C4-2B (cell line): Measurements from ENCODE around the gene LRP5.

ENCODE experiments used
- H3K27ac ChIP-seq: fragments of 450-650 bp; 2 replicates; pipeline ENCODE4 v1.5.1; 2017
- ZFX ChIP-seq: fragments of 450-650 bp; IDR thresholded peaks from 2 replicates; pipeline ENCODE4 v1.6.1; 2017
- TF ChIP-seq, protein P1 (sequence below): fragments of 450-650 bp; conservative IDR thresholded peaks from 2 replicates; pipeline ENCODE4 v1.5.1; 2017; ENCODE audit warnings: mild to moderate bottlenecking

LRP5 gene

DNA sequence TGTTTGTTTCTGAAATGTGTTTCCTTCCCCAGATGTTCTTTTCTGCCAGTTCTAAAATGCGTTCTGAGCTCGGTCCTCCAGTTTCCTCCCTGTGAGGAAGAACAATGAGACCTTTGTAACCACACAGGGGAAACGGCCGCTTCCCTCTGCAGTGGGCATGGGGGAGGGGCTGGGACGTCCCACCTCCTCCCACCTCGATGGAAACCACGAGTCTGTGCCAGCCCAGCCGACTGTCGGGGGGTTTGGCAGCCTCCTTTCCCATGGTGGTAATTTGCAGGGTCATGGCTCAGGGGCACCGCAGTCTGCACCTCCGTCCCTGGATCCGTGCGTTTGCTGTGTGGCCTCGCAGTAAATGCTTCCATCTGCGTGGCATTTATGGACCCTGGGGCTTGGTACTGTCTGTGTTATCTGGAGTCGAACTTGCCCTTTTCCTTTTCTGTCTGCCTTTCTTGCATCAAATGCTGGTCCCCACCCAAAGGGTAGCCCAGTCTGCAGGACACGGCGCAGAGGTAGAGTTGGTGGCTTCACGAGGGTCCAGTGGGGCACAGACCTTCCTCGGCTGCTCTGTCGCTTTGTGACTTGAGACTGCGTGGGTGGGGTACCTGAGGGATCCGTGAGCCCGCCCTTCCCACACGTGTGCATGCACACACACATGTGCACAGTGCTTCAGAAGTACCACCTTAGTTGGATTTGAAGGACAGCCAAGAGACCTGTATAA, 16.1 kb downstream of the LRP5 start:
- no peak for TF ChIP-seq ZFX
- TF ChIP-seq, protein P1, sequence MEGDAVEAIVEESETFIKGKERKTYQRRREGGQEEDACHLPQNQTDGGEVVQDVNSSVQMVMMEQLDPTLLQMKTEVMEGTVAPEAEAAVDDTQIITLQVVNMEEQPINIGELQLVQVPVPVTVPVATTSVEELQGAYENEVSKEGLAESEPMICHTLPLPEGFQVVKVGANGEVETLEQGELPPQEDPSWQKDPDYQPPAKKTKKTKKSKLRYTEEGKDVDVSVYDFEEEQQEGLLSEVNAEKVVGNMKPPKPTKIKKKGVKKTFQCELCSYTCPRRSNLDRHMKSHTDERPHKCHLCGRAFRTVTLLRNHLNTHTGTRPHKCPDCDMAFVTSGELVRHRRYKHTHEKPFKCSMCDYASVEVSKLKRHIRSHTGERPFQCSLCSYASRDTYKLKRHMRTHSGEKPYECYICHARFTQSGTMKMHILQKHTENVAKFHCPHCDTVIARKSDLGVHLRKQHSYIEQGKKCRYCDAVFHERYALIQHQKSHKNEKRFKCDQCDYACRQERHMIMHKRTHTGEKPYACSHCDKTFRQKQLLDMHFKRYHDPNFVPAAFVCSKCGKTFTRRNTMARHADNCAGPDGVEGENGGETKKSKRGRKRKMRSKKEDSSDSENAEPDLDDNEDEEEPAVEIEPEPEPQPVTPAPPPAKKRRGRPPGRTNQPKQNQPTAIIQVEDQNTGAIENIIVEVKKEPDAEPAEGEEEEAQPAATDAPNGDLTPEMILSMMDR, result no peak
- H3K27ac ChIP-seq, result no peak overlapping the region

DNA sequence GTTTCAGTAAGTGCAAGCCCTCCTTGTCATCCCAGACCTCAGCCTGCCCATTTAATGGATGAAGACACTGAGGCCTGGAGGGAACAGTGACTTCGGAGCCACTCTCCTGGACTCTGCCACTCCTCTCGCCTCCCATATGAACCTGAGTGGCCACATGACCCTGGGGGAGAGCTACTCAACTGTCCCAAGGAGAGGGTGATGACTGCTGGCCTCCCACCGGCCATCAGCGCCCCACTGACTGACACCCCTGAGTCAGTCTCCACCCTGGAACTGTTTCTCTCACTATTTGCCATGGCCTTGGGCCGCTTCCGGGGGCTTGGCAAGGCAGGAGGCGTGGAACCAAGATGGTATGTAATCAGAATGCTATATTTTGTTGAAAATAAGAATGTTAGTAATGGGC, 17.1 kb downstream of the LRP5 start:
- no peak overlapping the region for H3K27ac ChIP-seq
- TF ChIP-seq, protein P1, result no peak
- no peak for TF ChIP-seq ZFX

DNA sequence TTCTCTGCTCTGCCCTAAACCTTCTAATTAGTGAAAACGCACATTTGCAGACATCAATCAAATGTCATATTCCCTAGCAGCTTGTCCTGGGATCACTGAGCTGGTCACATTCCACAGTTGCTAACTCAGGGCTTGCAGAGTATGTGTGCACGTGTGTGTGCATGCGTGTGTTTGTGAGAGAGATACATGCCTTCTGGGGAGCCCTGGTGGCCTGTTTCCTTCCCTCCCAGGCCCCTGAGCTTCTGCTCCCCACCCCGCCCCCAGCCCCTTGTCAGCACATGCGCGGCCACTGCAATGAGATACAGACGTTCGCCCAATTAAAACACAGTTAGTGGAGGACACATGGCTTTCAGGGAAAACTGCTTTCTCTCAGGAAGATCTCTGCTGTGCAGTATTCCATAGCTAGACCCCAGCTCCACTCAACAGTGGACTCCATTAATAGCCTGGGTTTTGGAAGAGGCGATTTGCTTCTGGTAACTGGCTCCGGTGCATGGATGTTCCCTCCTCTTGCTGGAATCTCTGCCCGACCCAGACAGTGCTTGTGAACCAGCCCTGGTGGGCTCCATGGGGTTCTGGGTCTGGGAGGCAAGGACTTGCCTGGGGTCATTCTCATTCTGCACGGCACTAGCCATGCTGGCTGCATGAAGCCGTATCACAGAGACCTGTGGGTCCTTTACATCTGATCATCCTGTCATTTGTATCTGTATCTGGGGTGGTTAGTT, 17.7 kb downstream of the LRP5 start:
- TF ChIP-seq, protein P1, result no peak
- TF ChIP-seq ZFX, result no peak
- no peak overlapping the region for H3K27ac ChIP-seq

DNA sequence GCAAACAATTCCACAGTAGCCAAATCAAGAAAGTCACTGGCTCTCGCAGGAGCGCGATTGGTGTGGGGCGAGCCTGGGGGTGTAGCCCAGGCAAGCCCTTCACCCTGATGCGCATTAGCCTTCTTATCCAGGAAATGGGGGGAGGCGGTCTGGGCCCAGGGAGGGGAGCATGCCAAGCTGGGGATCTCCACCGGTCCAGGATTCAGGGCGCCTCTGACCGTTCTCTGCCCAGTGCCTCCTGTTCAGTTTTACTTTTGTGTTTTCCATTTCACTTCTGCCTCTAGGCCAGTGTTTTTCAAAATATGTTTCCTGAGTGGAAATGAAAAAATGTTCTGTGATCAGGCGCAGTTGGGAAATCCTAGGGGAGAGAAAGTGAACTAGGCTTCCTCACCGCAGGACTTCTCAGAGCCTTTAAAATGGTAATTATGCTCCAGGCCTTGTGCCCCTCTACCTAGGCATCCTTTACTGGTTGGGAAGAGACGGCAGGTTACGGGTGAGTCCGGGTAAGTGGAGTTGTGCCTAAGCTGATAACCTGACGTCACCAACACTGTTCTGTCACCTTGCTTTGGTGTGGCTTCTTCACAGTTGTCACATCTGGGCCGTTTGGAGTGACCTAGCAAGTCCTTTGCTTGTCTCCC, 18.4 kb downstream of the LRP5 start:
- no peak overlapping the region for H3K27ac ChIP-seq
- TF ChIP-seq ZFX, result no peak
- TF ChIP-seq, protein P1, result no peak

DNA sequence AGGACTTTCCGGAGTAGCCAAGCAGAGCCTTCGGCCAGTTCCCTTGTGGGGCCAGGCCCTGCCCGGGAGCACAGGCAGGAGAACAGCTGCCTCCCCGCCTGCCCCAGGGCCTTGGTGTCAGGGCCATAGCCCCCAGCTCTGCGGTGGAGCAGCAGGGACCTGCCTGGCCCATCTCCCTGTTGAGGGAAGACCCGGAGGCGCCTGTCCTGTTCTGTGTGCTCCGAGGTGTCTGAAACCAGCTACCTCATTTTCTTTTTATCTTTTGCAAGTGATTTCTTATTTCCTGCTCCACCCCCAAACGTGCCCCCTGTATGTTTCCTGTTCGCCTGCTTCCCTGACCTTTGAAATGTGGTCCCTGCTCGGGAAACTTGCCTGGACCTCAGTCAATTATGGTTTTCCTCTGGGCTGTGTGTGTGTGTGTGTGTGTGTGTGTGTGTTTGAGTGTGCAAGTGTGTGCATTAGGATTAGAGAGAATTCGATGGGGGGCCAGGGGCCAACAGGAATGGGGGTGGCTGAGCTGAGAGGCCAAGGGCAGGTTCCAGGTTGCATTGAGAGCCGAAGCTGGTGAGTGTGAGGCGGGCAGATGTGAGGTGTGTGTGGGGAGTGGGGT, 19.1 kb downstream of the LRP5 start:
- no peak overlapping the region for H3K27ac ChIP-seq
- TF ChIP-seq, protein P1, result no peak
- TF ChIP-seq ZFX, result no peak

DNA sequence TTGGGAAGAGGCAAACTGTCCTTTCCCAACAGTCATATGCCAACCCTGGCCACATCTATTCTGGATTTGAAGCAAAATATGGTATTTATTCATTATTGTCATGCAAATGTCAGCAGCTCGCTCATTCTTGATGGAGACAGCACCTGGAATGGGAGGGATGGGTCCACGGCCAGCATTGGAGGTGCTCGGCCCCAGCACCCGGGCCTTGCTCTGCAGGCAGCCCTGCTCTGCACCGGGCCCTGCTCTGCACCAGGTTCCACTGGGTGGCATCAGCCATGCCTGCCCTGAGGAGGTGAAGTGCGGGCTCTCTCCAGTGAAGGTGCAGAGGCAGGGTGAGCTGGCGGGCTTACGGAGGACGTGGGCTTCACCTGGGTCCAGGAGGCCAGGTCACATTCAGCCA, 19.8 kb downstream of the LRP5 start:
- no peak overlapping the region for H3K27ac ChIP-seq
- TF ChIP-seq, protein P1, result no peak
- no peak for TF ChIP-seq ZFX

DNA sequence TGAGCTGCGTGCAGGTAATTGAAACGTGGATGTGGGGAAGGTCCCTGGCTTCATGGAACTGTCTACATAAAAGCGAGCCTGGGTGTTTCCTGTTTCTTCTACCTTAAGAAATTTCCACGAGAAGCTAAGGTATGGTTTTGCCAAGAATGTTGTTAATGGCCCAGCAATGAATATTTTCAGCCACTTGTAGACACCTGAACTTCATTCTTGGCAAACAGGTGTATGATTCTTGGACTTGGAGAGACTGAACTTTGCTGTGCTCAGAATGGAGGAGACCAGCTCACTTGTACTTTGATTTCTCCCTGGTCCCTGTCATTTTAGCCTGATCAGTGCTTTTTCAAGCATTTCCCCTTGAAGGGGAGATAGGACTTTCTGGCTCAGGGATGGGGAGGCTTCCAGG, 20.8 kb downstream of the LRP5 start:
- H3K27ac ChIP-seq, result no peak overlapping the region
- TF ChIP-seq, protein P1, result no peak
- no peak for TF ChIP-seq ZFX
